Progenitor cell of endocrine pancreas (in vitro differentiated cells): ENCODE results near the gene SOWAHC. TPM values are rescaled to one million over a fixed set of nuclear protein-coding genes. Genes with fewer than 3 reads are reported as not detected.

ENCODE experiments used
- DNase-seq: peaks from one replicate; pipeline ENCODE4 v3.0.0; 2021; ENCODE audit warnings: low spot score; ENCODE audit not compliant: unreplicated experiment
- H3K27ac Mint-ChIP-seq: 2 replicates; pipeline ENCODE4 v1.8.0; 2021; ENCODE audit warnings: mild to moderate bottlenecking, moderate library complexity, mixed read lengths
- H3K27me3 Mint-ChIP-seq: 2 replicates; pipeline ENCODE4 v1.8.0; 2021; ENCODE audit warnings: mixed read lengths
- H3K36me3 Mint-ChIP-seq: 2 replicates; pipeline ENCODE4 v1.8.0; 2022; ENCODE audit warnings: mixed read lengths; ENCODE audit not compliant: insufficient read depth
- H3K4me1 Mint-ChIP-seq: 2 replicates; pipeline ENCODE4 v1.8.0; 2021; ENCODE audit warnings: low read depth, mixed read lengths
- H3K4me3 Mint-ChIP-seq: 2 replicates; pipeline ENCODE4 v1.8.0; 2021; ENCODE audit warnings: low read depth, mild to moderate bottlenecking, moderate library complexity, mixed read lengths
- H3K9me3 Mint-ChIP-seq: 2 replicates; pipeline ENCODE4 v1.8.0; 2021; ENCODE audit warnings: low read depth, mixed read lengths
- total RNA-seq: library from RNA; stranded (reverse); gene quantifications from 2 replicates; pipeline ENCODE4 v1.2.1, GENCODE V29; 2021
- TF ChIP-seq, protein P1 (sequence below): fragments of 200-600 bp; sonication (generic); IDR thresholded peaks from one replicate; pipeline ENCODE4 v1.5.0; 2021; ENCODE audit warnings: antibody characterized with exemption, mild to moderate bottlenecking; ENCODE audit not compliant: unreplicated experiment

The SOWAHC gene
- total RNA-seq, 1 donor from 2014 or later, result 12.1 TPM

DNA sequence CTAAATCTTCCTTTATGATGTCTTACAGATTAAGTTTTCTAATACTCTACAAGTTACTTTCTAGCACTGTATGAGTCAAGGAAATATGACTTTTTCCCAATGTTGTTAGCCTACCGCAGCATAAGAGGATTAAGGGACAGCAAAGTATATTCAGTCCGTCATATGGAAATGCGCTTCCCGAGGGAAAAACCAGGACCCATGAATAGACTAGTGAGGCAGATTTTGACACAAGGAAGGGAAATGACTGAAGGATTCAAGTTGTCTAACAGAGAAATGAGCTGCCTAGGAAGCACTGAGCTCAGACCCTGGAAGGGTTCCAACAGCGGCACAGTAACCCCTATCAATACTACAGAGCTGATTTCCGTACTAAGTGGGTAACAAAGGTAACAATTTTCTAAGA lies 12.4 kb upstream of the SOWAHC start:
- no peaks in the 10 kb centered on the region for H3K9me3 Mint-ChIP-seq
- no peak overlapping the region for H3K4me3 Mint-ChIP-seq

DNA sequence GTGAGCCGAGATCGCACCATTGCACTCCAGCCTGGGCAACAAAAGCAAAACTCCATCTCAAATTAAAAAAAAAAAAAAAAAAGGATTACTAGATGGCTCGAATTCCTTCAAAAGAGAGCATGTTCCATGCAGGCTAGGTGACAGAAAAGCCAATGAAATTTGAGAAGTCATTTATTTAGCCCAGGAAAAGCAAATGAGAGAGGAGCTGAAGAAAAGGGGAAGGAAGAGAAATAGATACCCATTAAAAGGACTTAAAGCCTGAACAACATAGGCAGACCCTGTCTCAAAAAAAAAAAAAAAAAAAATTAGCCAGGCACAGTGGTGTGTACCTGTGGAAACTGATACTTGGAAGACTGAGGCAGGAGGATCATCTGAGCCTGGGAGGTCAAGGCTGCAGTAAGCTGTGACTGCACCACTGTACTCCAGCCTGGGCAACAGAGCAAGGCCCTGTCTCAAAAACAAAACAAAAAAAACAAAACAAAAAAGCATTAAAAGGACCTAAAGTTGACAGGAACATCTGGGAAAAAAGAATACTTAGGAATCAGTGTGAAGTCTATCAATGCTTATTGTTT lies 11.5 kb upstream of the SOWAHC start:
- peaks cover 9% of the 10 kb centered on the region for H3K4me1 Mint-ChIP-seq
- no peaks in the 10 kb centered on the region for H3K27me3 Mint-ChIP-seq
- H3K9me3 Mint-ChIP-seq, result no peaks in the 10 kb centered on the region
- TF ChIP-seq, protein P1, sequence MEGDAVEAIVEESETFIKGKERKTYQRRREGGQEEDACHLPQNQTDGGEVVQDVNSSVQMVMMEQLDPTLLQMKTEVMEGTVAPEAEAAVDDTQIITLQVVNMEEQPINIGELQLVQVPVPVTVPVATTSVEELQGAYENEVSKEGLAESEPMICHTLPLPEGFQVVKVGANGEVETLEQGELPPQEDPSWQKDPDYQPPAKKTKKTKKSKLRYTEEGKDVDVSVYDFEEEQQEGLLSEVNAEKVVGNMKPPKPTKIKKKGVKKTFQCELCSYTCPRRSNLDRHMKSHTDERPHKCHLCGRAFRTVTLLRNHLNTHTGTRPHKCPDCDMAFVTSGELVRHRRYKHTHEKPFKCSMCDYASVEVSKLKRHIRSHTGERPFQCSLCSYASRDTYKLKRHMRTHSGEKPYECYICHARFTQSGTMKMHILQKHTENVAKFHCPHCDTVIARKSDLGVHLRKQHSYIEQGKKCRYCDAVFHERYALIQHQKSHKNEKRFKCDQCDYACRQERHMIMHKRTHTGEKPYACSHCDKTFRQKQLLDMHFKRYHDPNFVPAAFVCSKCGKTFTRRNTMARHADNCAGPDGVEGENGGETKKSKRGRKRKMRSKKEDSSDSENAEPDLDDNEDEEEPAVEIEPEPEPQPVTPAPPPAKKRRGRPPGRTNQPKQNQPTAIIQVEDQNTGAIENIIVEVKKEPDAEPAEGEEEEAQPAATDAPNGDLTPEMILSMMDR, result no peak
- peaks cover 9% of the 10 kb centered on the region for H3K36me3 Mint-ChIP-seq
- no peak overlapping the region for H3K4me3 Mint-ChIP-seq
- H3K27ac Mint-ChIP-seq, result no peak overlapping the region
- no peak for DNase-seq

More for the DNA sequence above, 12.4 kb upstream of the SOWAHC start:
- TF ChIP-seq, protein P1, result no peak
- Mint-ChIP-seq H3K27ac (no peak overlapping the region), H3K36me3 (peaks cover 9% of the 10 kb centered on the region), H3K4me1 (peaks cover 7% of the 10 kb centered on the region), H3K27me3 (no peaks in the 10 kb centered on the region)
- no peak for DNase-seq

DNA sequence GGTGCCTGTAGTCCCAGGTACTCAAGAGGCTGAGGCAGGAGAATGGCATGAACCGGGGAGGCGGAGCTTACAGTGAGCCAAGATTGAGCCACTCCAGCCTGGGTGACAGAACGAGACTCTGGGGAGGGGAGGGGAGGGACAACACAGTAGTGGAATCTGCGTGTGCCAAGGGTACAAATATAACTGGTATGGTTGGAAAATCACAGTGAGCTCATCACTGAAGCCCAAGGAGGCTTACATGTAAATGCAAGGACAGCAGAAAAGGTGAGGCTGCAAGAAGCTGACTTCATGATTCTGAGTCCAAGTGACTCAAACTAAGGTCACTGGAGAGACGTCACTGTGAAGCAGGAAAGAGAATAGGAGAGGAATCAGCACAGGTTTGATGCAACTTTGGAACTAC lies 9.6 kb upstream of the SOWAHC start:
- no peaks in the 10 kb centered on the region for H3K27me3 Mint-ChIP-seq
- H3K27ac Mint-ChIP-seq, result peak overlapping the region; percentile 62
- H3K36me3 Mint-ChIP-seq, result peaks cover 10% of the 10 kb centered on the region
- no peak for DNase-seq
- H3K9me3 Mint-ChIP-seq, result no peaks in the 10 kb centered on the region
- TF ChIP-seq, protein P1, result no peak
- no peak overlapping the region for H3K4me3 Mint-ChIP-seq
- peaks cover 17% of the 10 kb centered on the region for H3K4me1 Mint-ChIP-seq

DNA sequence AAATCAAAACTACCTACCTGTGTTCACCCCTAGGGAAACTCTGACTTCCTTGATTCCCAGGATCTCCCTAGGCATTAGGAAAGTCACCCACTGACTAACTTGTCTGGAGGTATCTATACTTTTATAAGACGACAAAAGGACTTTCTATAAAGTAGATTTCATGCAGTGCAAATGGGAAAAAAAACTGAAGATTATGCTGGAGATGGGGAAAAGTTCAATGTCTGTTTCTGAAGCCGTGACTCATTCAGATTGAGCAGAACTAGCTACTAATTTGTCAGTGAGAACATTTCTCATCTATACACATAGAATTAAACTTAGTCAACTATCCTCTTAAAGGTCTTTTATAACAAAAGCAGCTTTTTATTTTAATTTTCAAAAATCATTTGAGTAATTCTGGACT lies 6.4 kb upstream of the SOWAHC start:
- peaks cover 25% of the 10 kb centered on the region for H3K4me1 Mint-ChIP-seq
- DNase-seq, result no peak
- no peaks in the 10 kb centered on the region for H3K9me3 Mint-ChIP-seq
- TF ChIP-seq, protein P1, result no peak
- H3K27ac Mint-ChIP-seq, result no peak overlapping the region
- peaks cover 7% of the 10 kb centered on the region for H3K36me3 Mint-ChIP-seq
- no peaks in the 10 kb centered on the region for H3K27me3 Mint-ChIP-seq
- H3K4me3 Mint-ChIP-seq, result no peak overlapping the region

DNA sequence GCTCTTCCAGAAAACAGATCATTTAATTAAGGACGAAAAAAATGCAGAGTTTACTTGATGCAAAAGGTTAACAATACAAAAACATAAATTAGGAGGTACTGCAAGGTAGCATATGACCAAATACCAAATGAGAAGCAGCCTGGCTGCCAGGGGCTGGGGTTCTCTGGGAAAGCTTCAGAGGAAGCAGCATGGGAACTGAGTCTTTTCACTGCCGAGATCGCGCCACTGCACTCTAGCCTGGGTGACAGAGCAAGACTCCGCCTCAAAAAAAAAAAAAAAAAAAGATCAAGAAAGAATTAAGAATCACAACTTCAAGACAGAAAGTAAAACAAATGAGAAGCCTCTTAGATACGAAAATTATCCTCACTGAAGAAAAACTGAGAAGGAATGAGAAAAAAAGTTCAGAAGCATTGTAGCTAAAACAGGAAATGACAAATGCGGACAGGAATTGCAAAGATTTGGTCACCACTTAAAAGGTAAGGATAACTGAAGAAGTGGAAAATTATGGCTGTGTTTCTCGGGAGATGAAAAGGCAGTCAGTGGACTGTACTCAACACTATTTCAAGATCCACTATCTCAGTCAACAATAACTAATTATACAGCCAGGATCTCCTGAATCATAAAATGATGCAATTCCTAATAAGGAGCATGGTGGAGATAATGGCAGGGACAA lies 4.7 kb upstream of the SOWAHC start:
- Mint-ChIP-seq H3K27ac (no peak overlapping the region), H3K27me3 (no peaks in the 10 kb centered on the region), H3K4me1 (peaks cover 27% of the 10 kb centered on the region), H3K9me3 (no peaks in the 10 kb centered on the region), H3K4me3 (no peak overlapping the region), H3K36me3 (peaks cover 6% of the 10 kb centered on the region)
- TF ChIP-seq, protein P1, result no peak
- DNase-seq, result no peak
